NCI-H1436 treated with DMSO at 0.1 percent for 48 hours (cell line): ENCODE data around the gene MMP17.

Source experiments
- DNase-seq: peaks from one replicate; lab custom pipeline; 2025; lab: John Stamatoyannopoulos, UW

Gene MMP17

DNA sequence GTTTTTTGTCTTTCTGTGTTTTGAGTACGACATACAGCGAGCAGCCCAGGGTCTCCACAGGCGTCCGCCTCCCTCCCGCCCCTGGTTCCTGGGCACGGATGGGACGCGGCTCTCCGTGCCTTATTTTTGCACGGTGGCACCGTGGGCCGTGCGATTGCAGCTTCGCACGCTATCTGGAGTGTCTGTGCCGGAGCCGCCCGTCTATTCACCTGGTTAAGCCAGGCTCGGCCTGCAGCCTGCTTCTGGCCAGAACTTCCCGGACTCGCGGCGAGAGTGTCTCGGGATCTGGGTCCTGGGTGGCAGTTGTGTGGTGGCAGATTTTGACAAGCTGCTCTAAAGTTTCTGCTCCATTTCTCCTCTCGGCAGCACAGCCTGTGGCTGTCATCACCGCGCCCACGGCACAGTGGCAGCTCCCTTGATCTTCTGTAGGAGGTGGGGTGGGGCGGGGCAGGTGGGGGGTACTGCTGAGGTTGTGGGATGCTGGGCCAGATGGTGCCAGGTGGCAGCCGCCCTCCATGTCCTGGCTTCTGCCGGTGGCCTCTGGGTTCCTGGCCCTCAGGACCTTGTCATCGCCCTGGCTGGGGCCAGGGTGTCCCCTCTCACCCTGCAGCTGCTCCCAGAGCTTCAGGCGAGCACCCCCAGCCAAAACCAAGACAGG lies 2.9 kb downstream of the MMP17 start:
- no peak for DNase-seq

DNA sequence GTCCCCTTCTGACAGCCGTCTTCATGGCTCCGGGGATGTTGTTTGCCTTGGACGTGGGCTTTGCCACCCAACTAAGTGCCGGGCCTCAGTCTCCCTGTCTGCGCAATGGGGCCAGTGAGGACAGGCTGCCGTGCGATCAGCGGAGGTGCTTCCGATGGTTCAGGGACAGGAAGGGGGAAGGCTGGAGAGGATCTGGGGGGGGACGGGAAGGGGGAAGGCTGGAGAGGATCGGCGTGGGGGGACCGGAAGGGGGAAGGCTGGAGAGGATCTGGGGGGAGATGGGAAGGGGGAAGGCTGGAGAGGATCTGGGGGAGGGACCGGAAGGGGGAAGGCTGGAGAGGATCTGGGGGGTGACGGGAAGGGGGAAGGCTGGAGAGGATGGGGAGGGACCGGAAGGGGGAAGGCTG lies 3.4 kb downstream of the MMP17 start:
- DNase-seq: no peak

DNA sequence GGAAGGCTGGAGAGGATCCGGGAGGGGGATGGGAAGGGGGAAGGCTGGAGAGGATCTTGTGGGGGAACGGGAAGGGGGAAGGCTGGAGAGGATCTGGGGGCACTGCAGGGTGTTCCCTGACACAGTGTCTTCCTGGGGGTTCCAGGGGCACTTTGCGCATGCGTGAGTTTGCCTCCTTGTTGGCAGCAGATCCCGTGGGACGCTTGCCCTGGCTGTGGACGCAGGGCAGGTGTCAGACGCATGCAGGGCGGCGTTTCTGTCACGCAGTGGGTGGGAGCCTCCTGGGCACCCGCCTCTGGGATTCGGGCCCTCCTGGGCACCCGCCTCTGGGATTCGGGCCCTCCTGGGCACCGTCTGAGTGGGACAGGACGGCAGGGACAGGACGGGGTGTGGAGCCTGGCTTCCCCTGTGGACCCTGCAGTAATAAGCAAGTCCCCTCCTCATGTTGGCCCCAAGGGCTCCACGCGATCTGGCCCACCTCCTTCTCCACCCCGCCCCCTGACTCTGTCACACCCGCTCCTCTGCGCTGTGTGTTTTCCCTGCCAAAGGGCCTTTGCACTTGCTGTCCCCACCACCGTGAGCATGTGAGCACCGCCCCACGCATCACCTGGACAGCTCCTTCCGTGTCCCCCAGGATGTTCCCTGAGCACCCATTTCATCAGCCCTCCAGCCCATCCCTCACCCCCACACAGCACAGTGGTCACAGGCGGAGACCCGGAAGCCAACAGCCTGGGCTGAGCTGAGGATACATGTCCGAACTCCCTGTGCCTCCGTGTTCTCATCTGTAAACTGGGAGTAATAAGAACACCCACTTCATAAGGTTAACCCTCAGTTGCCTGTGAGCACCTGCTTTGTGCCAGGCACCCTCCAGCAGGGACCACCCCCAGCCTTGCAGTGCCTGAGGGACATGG lies 4.4 kb downstream of the MMP17 start:
- no peak for DNase-seq

GRCh38 chr12:131833288-131833895 lies 5.2 kb downstream of the MMP17 start:
- no peak for DNase-seq

GRCh38 chr12:131833896-131834641 lies 5.9 kb downstream of the MMP17 start:
- DNase-seq: no peak

DNA sequence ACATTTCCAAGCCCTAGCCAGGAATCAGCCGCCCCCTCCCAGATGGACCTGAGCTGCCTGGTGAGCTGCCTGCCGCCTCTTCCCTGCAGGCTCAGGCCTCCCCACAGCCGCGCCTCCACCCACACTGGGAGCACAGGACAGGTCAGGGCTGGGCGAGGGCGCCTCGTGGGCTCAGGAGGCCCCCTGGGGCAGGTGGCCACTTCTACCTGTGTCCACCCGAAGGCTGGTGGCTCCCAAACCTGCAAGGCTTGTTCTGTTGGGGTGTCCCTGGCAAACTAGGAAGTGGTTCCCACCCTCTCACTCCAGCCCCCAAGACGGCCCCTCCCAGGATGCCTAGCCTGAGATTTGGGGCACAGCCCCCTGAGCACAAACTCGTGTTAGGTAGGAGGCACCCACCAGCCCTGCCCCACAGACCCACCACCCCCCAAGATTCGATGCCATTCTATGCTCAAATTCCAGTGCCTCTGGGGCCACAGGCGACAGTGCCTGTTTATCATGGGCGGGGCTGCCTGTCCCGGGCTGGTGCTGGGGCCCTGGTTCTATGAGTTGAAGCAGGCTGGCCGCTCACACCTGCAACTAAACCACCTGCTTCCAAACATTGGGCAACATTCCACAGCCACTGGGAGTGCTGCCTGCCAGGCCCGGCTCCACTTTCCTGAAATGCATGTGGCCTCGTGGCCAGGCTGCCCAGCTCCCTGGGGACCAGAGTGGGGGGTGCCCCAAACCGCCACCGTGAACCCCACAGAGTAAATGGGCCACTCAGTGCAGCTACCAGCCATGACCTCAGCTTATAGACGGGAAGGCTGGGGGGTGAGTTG lies 6.8 kb downstream of the MMP17 start:
- DNase-seq: no peak

DNA sequence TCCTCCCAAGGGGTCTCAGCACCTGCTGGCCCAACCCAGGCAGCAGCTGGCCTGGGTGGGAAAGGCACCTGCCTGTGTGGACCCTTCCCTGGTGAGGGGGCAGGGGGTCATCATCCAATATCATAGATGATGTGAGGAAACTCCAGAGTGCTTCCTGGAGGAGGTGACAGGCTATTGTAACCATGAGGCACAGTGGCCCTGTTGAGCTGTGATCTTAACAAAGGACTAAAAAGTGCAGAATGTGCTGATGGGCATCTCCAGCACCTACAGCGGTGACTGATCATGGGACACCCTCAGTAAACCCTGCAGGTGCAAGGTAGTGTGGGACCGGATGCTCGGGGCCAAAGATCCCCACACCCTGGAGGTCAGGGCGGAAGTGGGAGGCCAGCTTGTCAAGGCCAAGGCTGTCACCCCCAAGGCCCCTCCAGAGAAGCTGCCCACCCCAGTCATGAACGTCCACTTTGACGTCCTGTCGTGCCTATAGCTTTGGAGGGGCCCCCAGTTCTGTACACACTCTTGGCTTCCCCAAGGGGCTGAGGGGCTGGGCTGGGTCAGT lies 7.5 kb downstream of the MMP17 start:
- no peak for DNase-seq

DNA sequence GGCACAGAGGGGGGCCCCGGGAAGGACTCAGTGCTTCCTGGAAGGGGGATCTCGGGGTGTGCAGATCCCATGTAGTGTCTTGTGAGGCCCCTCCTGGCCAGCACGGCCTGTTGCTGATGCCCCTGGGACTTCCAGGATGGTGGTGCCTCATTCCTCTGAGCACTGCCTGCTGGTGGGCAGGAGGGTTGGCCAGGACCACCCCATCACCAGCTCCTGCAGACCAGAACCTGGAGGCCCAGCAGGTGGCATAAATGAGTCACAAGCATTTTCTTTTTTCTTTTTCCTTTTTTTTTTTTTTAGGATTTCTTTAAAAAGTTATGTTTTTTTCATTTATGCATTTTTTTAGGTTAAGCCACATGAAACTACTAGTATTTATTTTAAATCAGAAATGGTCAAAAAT lies 8.0 kb downstream of the MMP17 start:
- DNase-seq: no peak

- DNase-seq: no peak
Observed at GRCh38 chr12:131836714-131837397, 8.7 kb downstream of the MMP17 start.

GRCh38 chr12:131840643-131841416 lies 12.6 kb downstream of the MMP17 start:
- DNase-seq: no peak

DNA sequence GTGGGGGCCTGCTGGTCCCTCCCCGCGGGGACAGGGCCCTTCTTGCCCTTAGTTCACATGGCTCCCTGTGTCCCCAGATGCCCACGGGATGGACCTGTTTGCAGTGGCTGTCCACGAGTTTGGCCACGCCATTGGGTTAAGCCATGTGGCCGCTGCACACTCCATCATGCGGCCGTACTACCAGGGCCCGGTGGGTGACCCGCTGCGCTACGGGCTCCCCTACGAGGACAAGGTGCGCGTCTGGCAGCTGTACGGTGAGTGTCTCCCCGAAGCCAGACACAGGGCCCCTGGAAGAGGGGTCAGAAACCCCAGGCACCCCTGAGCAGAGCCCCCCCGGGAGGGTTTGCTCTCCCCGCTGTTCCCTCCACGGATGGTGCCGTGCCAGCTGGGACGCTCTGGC lies 13.4 kb downstream of the MMP17 start:
- DNase-seq: no peak

DNA sequence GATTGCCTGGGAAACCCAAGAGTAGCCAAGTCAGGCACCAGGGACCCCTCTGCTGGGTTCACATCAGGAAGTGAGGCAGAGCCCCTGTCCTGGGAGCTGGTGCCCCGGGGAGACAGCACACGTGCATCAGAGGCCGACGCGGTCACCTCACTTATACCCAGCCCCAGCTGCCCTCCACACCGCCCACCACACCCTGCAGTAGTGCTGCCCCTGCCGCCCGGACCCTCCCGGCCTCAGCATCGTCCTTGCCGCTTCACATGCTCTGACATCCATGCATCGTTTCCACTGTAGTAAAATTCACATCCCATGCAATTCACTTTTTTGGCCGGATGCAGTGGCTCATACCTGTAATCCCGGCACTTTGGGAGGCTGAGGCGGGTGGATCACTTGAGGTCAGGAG lies 14.0 kb downstream of the MMP17 start:
- no peak for DNase-seq

DNA sequence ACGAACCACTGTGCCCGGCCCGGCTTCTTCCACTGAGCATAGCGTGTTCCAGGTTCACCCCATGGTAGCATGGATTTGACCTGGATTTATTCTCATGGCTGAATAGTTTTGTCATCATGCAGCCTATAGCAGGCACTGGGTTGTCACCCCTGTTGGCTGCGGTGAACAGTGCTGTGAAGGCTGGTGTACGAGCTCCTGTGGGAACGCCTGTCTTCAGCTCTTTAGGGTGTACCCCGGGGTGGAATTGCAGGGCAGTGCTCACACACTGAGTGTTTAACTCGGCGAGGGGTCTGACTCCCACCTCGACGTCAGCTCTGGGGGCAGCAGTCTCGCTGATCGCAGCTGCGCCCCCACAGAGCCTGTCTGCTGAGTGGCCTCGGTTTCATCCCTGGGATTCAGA lies 15.3 kb downstream of the MMP17 start:
- DNase-seq: no peak

DNA sequence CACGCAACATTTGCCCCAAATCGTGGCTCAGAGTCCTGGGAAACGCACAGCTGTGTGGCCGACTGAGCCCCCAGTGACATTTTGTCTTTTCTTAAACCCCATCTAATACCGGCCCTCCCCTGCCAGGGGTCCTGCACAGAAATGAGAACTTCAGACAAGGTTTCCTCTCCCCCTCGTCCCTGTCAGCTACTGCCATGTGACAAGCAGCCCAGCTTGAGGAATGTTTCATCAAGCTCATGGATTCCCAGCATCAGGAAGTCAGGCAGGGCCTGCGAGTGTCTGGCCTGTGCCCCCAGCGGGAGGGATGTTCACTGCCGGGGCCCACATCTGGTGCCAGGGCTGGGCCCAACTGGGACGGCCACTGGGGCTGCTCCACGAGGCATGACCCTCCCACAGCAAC lies 15.9 kb downstream of the MMP17 start:
- DNase-seq: no peak

DNA sequence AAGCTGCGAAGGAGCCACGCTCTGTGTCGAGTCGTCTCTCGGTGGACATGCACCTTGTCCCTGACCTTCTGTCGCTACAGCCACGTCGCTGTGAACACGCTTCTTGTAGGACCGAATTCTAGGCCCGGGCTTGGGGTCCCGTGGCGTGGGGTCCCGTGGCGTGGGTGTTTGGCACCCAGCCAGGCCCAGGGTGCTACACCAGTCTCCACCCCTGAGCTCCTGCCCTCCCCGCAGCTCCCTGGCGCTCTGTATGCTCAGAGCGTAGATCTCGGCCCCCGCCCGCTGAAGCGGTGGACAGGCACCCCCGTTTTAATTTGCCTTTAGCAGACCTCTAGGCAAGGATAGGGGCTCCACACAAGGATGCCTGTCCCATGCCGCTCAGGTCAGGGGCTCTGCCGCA lies 16.5 kb downstream of the MMP17 start:
- DNase-seq: no peak

GRCh38 chr12:131845121-131845520 lies 16.9 kb downstream of the MMP17 start:
- no peak for DNase-seq

GRCh38 chr12:131847456-131847855 lies 19.3 kb downstream of the MMP17 start:
- DNase-seq: no peak

DNA sequence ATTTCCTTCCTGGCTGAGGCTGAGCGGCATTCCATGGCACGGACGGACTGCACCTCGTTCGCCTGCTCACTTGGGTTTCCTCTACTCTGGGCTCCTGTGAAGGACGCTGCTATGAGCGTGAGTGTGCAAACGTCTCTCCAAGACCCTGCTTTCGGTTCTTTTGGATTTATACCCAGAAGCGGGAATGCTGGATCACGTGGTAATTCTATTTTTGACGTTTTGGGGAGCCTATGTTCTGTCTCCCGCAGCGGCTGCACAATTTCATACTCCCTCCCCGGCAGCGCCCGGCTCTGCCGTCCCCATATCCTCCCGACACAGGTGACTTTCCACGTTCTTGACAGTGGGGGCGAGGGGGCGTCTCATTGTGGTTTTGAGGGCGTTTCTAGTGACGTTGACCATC lies 20.6 kb downstream of the MMP17 start:
- no peak for DNase-seq

DNA sequence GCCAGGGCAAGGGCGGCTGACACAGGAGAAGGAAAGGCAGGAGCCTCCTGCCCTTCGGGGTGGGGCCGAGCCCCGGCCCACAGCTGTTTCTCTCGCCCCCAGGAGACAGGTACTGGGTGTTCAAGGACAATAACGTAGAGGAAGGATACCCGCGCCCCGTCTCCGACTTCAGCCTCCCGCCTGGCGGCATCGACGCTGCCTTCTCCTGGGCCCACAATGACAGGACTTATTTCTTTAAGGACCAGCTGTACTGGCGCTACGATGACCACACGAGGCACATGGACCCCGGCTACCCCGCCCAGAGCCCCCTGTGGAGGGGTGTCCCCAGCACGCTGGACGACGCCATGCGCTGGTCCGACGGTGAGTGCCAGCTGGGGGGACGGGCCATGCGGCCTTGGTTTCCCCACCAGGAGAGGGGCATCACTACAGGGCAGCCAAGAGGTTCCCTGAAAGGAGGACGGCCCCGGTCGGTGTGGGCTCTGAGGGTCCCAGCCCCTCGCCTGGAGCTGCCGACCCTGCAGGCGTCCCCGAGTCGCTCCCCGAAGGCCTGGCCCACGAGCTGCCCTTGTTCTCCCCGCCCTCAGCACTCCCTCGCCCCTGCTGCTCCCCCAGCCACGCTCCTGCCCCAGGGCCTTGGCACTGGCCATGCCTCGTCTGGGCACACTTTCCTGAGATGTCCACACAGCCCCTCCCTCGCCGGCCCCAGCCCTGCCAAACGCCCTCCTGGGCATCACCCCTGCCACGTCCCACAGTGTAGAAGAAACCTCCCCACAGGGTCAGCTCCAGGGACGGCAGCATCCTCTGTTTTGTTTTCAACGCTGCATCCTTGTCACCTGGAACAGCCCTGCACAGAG lies 21.7 kb downstream of the MMP17 start:
- DNase-seq: no peak
